IMR-90 (cell line): ENCODE measurements around the gene TMEM208. TPM values are rescaled to one million over a fixed set of nuclear protein-coding genes. Genes with fewer than 3 reads are reported as not detected.

Experiments used
- ATAC-seq: fragments of 200-7000 bp; cut with Tn5 transposase; 2 replicates; pipeline ENCODE4 v1.9.1; 2020; ENCODE audit warnings: low read depth, mild to moderate bottlenecking, moderate library complexity
- BruUV-seq: library from RNA; stranded (reverse); fragments of 400-500 nt; replicated peaks from 2 replicates; lab custom pipeline; 2021; lab: Mats Ljungman, UMichigan
- CTCF ChIA-PET: fragments of 300-600 bp; formaldehyde crosslinking; extraction: SDS; loops from one replicate; lab custom pipeline; 2021; ENCODE audit warnings: antibody characterized with exemption; lab: Yijun Ruan, JAX
- POLR2A ChIA-PET: fragments of 300-600 bp; sonication (Branson Sonifier 250); formaldehyde crosslinking; loops from one replicate; lab custom pipeline; 2022; ENCODE audit warnings: antibody characterized with exemption; ENCODE audit not compliant: unreplicated experiment; lab: Charles Lee
- DNase-seq: peaks from one replicate; pipeline ENCODE4 v3.0.0; 2013
- H2AFZ ChIP-seq: replicated peaks from 2 replicates; pipeline ENCODE3; 2013; ENCODE audit warnings: low read length, mild to moderate bottlenecking; ENCODE audit not compliant: poor library complexity
- H2AK5ac ChIP-seq: 2 replicates; pipeline ENCODE4 v1.6.1; 2013; ENCODE audit warnings: low read depth, low read length, inconsistent platforms
- H2AK9ac ChIP-seq: replicated peaks from 2 replicates; pipeline ENCODE3; 2013; ENCODE audit warnings: mild to moderate bottlenecking, low read depth, low read length, moderate library complexity; ENCODE audit not compliant: poor library complexity
- H2BK120ac ChIP-seq: 2 replicates; pipeline ENCODE4 v1.6.1; 2013; ENCODE audit warnings: low read depth, low read length, inconsistent platforms
- H2BK15ac ChIP-seq: 3 replicates; pipeline ENCODE4 v1.6.1; 2013; ENCODE audit warnings: low read depth, low read length, inconsistent platforms
- H2BK20ac ChIP-seq: 2 replicates; pipeline ENCODE4 v1.6.1; 2013; ENCODE audit warnings: low read depth, mild to moderate bottlenecking, inconsistent platforms, low read length, moderate library complexity
- H2BK5ac ChIP-seq: 2 replicates; pipeline ENCODE4 v1.6.1; 2013; ENCODE audit warnings: mild to moderate bottlenecking, low read depth, low read length, inconsistent platforms; ENCODE audit not compliant: poor library complexity, severe bottlenecking
- H3K14ac ChIP-seq: replicated peaks from 2 replicates; pipeline ENCODE4 v1.6.1; 2013; ENCODE audit warnings: low read depth, low read length, inconsistent platforms
- H3K18ac ChIP-seq: 2 replicates; pipeline ENCODE4 v1.6.1; 2013; ENCODE audit warnings: low read depth, low read length, control low read depth
- H3K23ac ChIP-seq: 2 replicates; pipeline ENCODE4 v1.6.1; 2013; ENCODE audit warnings: low read depth, low read length, inconsistent platforms
- H3K27ac ChIP-seq: 2 replicates; pipeline ENCODE4 v1.5.1; 2013; ENCODE audit warnings: mild to moderate bottlenecking, control low read depth, low read length; ENCODE audit not compliant: insufficient read depth
- H3K27me3 ChIP-seq: 2 replicates; pipeline ENCODE4 v1.6.1; 2013; ENCODE audit warnings: low read length; ENCODE audit not compliant: control insufficient read depth, insufficient read depth
- H3K36me3 ChIP-seq: 2 replicates; pipeline ENCODE4 v1.6.1; 2013; ENCODE audit warnings: low read length, mixed read lengths; ENCODE audit not compliant: control insufficient read depth, insufficient read depth
- H3K4ac ChIP-seq: 2 replicates; pipeline ENCODE4 v1.6.1; 2013; ENCODE audit warnings: low read depth, low read length, inconsistent platforms
- H3K4me1 ChIP-seq: 2 replicates; pipeline ENCODE4 v1.6.1; 2013; ENCODE audit warnings: low read length, mixed read lengths; ENCODE audit not compliant: control insufficient read depth, insufficient read depth
- H3K4me2 ChIP-seq: 2 replicates; pipeline ENCODE4 v1.6.1; 2013; ENCODE audit warnings: low read depth, mild to moderate bottlenecking, control low read depth, low read length, moderate library complexity
- H3K4me3 ChIP-seq: 2 replicates; pipeline ENCODE4 v1.5.1; 2013; ENCODE audit warnings: low read depth, mild to moderate bottlenecking, control low read depth, low read length, moderate library complexity; ENCODE audit not compliant: insufficient read depth
- H3K56ac ChIP-seq: 2 replicates; pipeline ENCODE4 v1.6.1; 2013; ENCODE audit warnings: low read length, inconsistent platforms; ENCODE audit not compliant: insufficient read depth; ENCODE audit errors: extremely low read depth
- H3K79me1 ChIP-seq, 2 experiments: 2 replicates each; pipeline ENCODE4 v1.6.1; 2013; ENCODE audit warnings: low read length in 2 of 2, inconsistent platforms in 1 of 2, low read depth in 1 of 2
- H3K9ac ChIP-seq: 2 replicates; pipeline ENCODE4 v1.6.1; 2013; ENCODE audit warnings: low read depth, low read length, control low read depth
- H3K9me1 ChIP-seq: 2 replicates; pipeline ENCODE4 v1.6.1; 2013; ENCODE audit warnings: low read length, inconsistent platforms; ENCODE audit not compliant: insufficient read depth
- H3K9me3 ChIP-seq: 2 replicates; pipeline ENCODE4 v1.6.1; 2013; ENCODE audit warnings: low read length; ENCODE audit not compliant: control insufficient read depth, insufficient read depth
- H4K20me1 ChIP-seq: 2 replicates; pipeline ENCODE4 v1.6.1; 2013; ENCODE audit warnings: low read length, inconsistent platforms; ENCODE audit not compliant: insufficient read depth
- H4K5ac ChIP-seq: 2 replicates; pipeline ENCODE4 v1.6.1; 2013; ENCODE audit warnings: mild to moderate bottlenecking, low read depth, low read length, control low read depth
- H4K8ac ChIP-seq, 2 experiments: 2 replicates each; pipeline ENCODE4 v1.6.1; 2013; ENCODE audit warnings: low read depth in 2 of 2, low read length in 2 of 2, control low read depth in 1 of 2, inconsistent platforms in 1 of 2
- H4K91ac ChIP-seq: 2 replicates; pipeline ENCODE4 v1.6.1; 2013; ENCODE audit warnings: low read depth, low read length, inconsistent platforms; ENCODE audit not compliant: insufficient read depth
- CEBPB ChIP-seq: IDR thresholded peaks from 2 replicates; pipeline ENCODE4 v1.6.1; 2012; ENCODE audit warnings: low read depth, low read length, improper control_type of control experiment
- FOS ChIP-seq: fragments of 150-350 bp; IDR thresholded peaks from 2 replicates; pipeline ENCODE4 v1.6.1; 2016; ENCODE audit warnings: low read depth, low read length
- MAZ ChIP-seq: IDR thresholded peaks from 2 replicates; pipeline ENCODE4 v1.6.1; 2012; ENCODE audit warnings: low read depth, mild to moderate bottlenecking, low read length, improper control_type of control experiment, moderate library complexity, borderline replicate concordance
- POLR2A ChIP-seq: IDR thresholded peaks from 2 replicates; pipeline ENCODE4 v1.6.1; 2012; ENCODE audit warnings: mild to moderate bottlenecking, low read depth, low read length
- RFX5 ChIP-seq: IDR thresholded peaks from 2 replicates; pipeline ENCODE4 v1.8.0; 2012; ENCODE audit warnings: low read depth, mild to moderate bottlenecking, low read length, moderate library complexity
- SMC3 ChIP-seq: fragments of 150-350 bp; IDR thresholded peaks from 2 replicates; pipeline ENCODE4 v1.6.1; 2016; ENCODE audit warnings: low read depth, mild to moderate bottlenecking, antibody characterized with exemption, low read length, moderate library complexity
- WGBS, 2 experiments: methylation state at CpG; one replicate each; pipeline versions ENCODE4 v1.1.5 to v1.1.7; 2013; ENCODE audit warnings: missing lambda C conversion rate in 2 of 2; ENCODE audit not compliant: insufficient read length in 1 of 2; ENCODE audit errors: extremely low coverage in 2 of 2; 5-methylcytosine and 5-hydroxymethylcytosine counted together
- dilution Hi-C: fragments of 300-500 bp; cut with HindIII; formaldehyde crosslinking; loops from one replicate; pipeline ENCODE4 v1.14.3; 2018; ENCODE audit warnings: low sequenced_read_pairs; ENCODE audit not compliant: unreplicated experiment
- in situ Hi-C: fragments of 300-500 bp; cut with MboI; formaldehyde crosslinking; loops from 3 replicates; pipeline ENCODE4 v1.14.3; 2019; ENCODE audit warnings: low sequenced_read_pairs, inconsistent platforms, mixed read lengths
- intact Hi-C: fragments of 100-400 bp; cut with micrococcal nuclease; formaldehyde crosslinking; loops from 2 replicates; pipeline ENCODE4 v1.10.0; 2022
- polyA plus RNA-seq, 3 experiments: library from polyadenylated mRNA; depleted of rRNA; stranded (reverse); fragments of >200 nt; gene quantifications; 2 replicates each; pipeline ENCODE4 v1.2.3, GENCODE V29; 2012; ENCODE audit warnings: low replicate concordance in 1 of 3
- total RNA-seq: library from RNA; depleted of rRNA; stranded (reverse); fragments of >200 nt; gene quantifications from 2 replicates; pipeline ENCODE4 v1.2.3, GENCODE V29; 2012

The TMEM208 gene
- total and polyA plus RNA-seq, 2 of the 4 experiments (the other 2 are of a cell fraction), result 65.6 to 66.5 TPM

DNA sequence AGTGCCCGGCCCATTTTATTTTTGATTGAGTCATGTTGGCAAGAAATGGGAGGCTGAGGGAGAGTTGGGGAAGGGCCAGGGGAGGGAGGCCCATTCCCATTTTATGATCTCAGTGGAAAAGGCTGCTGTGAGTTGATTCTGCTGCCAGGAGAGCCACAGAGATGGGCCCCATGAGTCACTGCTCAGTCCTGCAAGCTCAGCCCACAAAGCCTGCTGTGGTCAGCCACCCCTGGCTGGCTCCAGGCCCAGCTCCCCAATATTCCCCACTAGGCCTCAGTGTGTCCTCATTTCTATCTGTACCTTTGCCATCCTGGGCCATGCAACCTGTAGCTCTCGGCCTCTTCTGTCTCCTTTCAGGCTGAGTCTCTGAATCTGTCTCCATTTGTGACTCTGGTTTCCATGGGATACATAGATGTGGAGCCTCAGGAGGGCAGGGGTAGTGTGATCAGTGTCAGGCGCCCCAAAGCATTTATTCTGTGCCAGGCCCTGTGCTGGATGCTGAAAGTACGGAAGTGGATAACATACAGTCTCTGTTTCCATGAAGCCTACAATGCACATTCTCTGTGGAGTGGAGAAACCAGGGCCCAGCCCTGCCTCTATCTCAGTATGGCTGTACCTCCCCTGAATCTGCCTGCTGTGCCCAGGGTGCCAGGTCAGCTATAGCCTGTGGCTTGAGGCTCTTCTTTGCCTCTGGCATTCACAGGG lies 50.5 kb downstream of the TMEM208 start (continued):
- peak; percentile 7; the same call in 1 of the 2 replicates for TF ChIP-seq CEBPB
- TF ChIP-seq SMC3, result no peak
- TF ChIP-seq RFX5, result no peak

DNA sequence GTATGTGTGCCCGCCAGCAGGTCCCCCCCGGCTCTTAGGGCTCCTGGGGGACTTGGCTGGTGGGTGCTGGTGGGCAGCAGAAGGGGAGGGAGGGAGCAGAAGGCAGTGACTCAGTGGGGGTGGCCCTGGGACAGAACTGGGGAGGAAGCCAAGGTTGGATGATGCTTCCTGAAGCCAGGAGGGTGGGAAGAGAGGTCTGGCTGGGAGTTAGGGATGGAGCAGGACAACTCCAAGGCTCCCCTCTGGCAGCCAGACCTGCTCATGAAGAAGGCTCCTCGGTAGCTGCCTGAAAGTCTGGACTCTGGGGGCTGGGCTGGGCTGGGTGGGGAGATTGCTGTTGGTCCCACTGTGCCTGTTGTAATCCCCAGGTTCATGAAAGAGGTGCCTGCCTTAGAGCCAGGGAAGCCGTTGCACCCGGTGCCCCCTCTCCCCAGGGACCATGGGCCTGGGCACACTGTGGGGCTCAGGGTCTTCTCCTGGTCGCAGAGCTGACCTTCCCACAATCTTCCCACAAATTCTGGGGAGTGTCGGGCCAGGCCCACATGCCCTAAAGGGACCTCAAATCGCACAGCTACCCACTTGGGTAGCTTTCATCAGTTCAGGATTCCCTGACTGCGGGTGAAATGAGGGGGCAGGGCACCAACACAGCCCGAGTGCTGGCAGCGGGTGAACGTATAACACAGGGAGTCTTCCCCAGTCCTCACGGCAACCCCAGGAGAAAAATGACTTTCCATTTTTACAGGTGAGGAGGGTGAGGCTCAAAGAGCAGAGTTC lies 51.3 kb downstream of the TMEM208 start:
- Histone ChIP-seq H3K27ac (peak overlapping the region; percentile 91), H2BK15ac (peak overlapping the region; percentile 96), H3K9me3 (no peaks in the 10 kb centered on the region), H4K20me1 (0 out of 2 replicates have a peak, but pooled peaks cover 4% of the 10 kb centered on the region), H3K18ac (peak overlapping the region; percentile 66), H2BK20ac (peak overlapping the region; percentile 99), H3K9me1 (peaks cover 26% of the 10 kb centered on the region), H4K91ac (peak overlapping the region; percentile 97), H3K79me1 (peaks cover 13 to 33% of the 10 kb centered on the region in 2 experiments; a peak in 3 of 4 replicates), H2BK120ac (peak overlapping the region; percentile 99), H3K4me3 (peak overlapping the region; percentile 45), H2AK9ac (peak overlapping the region; percentile 94), H3K27me3 (no peaks in the 10 kb centered on the region), H3K23ac (peak overlapping the region; percentile 94), H2BK5ac (peak overlapping the region; percentile 95), H3K56ac (peak overlapping the region; percentile 92), H3K4ac (peak overlapping the region; percentile 99), H3K9ac (peak overlapping the region; percentile 82), H3K4me1 (peaks cover 24% of the 10 kb centered on the region), H2AFZ (peak overlapping the region; percentile 92), H3K36me3 (0 out of 2 replicates have a peak, but pooled peaks cover 3% of the 10 kb centered on the region), H3K4me2 (peak overlapping the region; percentile 87), H3K14ac (peak overlapping the region; percentile 95), H4K5ac (peak overlapping the region; percentile 58), H2AK5ac (peak overlapping the region; percentile 98), H4K8ac (peak overlapping the region; percentile 79 to 92)
- ChIA-PET CTCF (no interaction called here), POLR2A (no interaction called here)
- TF ChIP-seq SMC3 (no peak), POLR2A (peak; percentile 61), MAZ (peak; percentile 85), FOS (peak; percentile 56; the same call in 1 of the 2 replicates)
- intact Hi-C loops, result loop anchor here (1.0 kb wide), 1 partner anchor 33 kb away; no protein-coding TSS in a partner anchor
- ATAC-seq, result peak; percentile 57
- peak; percentile 90 for DNase-seq
- in situ Hi-C loops, result no loop called here
- no TSS peak for BruUV-seq
- dilution Hi-C loops, result no loop called here
- 48% methylated on average over 4 of the region's 13 CpGs; no CpG with 5 or more reads in 1 of the 2 experiments for WGBS, 2 experiments
